IPS-18a (cell line): ENCODE measurements around the gene GOLPH3.
"Not testable (repeated sequence)": the region's sequence is repeated elsewhere in the genome, so short reads cannot be mapped to it uniquely, and the experiment has no call there.

ENCODE experiments used
- H3K27ac ChIP-seq: one replicate; pipeline ENCODE4 v1.5.1; 2013; ENCODE audit warnings: low read length
- H3K27me3 ChIP-seq: one replicate; pipeline ENCODE4 v1.6.1; 2013; ENCODE audit warnings: mild to moderate bottlenecking, low read length; ENCODE audit not compliant: control insufficient read depth, insufficient read depth
- H3K36me3 ChIP-seq: one replicate; pipeline ENCODE4 v1.6.1; 2013; ENCODE audit warnings: low read depth, low read length; ENCODE audit not compliant: control insufficient read depth
- H3K4me1 ChIP-seq: one replicate; pipeline ENCODE4 v1.6.1; 2013; ENCODE audit warnings: low read depth, low read length; ENCODE audit not compliant: control insufficient read depth
- H3K4me3 ChIP-seq: one replicate; pipeline ENCODE4 v1.5.1; 2013; ENCODE audit warnings: low read length
- H3K9ac ChIP-seq: one replicate; pipeline ENCODE4 v1.6.1; 2013; ENCODE audit warnings: mild to moderate bottlenecking, low read length, moderate library complexity
- H3K9me3 ChIP-seq: one replicate; pipeline ENCODE4 v1.6.1; 2013; ENCODE audit warnings: low read depth, low read length; ENCODE audit not compliant: control insufficient read depth

The GOLPH3 gene

GRCh38 chr5:32197032-32197431, 22.9 kb upstream of the GOLPH3 start:
- no peaks in the 10 kb centered on the region for H3K36me3 ChIP-seq
- no peak overlapping the region for H3K4me3 ChIP-seq
- no peak overlapping the region for H3K9ac ChIP-seq
- no peaks in the 10 kb centered on the region for H3K27me3 ChIP-seq
- no peak overlapping the region for H3K27ac ChIP-seq
- no peaks in the 10 kb centered on the region for H3K4me1 ChIP-seq
- no peaks in the 10 kb centered on the region for H3K9me3 ChIP-seq

- H3K36me3 ChIP-seq: no peaks in the 10 kb centered on the region
- H3K9me3 ChIP-seq: no peaks in the 10 kb centered on the region
- H3K27me3 ChIP-seq: no peaks in the 10 kb centered on the region
- no peak overlapping the region for H3K9ac ChIP-seq
- no peaks in the 10 kb centered on the region for H3K4me1 ChIP-seq
- H3K4me3 ChIP-seq: no peak overlapping the region
- no peak overlapping the region for H3K27ac ChIP-seq
Observed at GRCh38 chr5:32195265-32195664, 21.1 kb upstream of the GOLPH3 start.

GRCh38 chr5:32193591-32193990, 19.5 kb upstream of the GOLPH3 start:
- Histone ChIP-seq H3K27me3 (no peaks in the 10 kb centered on the region), H3K36me3 (no peaks in the 10 kb centered on the region), H3K4me3 (no peak overlapping the region), H3K4me1 (no peaks in the 10 kb centered on the region), H3K9ac (no peak overlapping the region), H3K9me3 (no peaks in the 10 kb centered on the region), H3K27ac (no peak overlapping the region)

GRCh38 chr5:32190095-32190494, 16.0 kb upstream of the GOLPH3 start:
- Histone ChIP-seq H3K27ac (no peak overlapping the region), H3K9me3 (peaks cover 5% of the 10 kb centered on the region), H3K27me3 (no peaks in the 10 kb centered on the region), H3K9ac (no peak overlapping the region), H3K4me3 (no peak overlapping the region), H3K36me3 (no peaks in the 10 kb centered on the region), H3K4me1 (no peaks in the 10 kb centered on the region)

- no peaks in the 10 kb centered on the region for H3K27me3 ChIP-seq
- H3K9ac ChIP-seq: no peak overlapping the region
- no peaks in the 10 kb centered on the region for H3K36me3 ChIP-seq
- H3K4me1 ChIP-seq: no peaks in the 10 kb centered on the region
- H3K9me3 ChIP-seq: peaks cover 5% of the 10 kb centered on the region
- no peak overlapping the region for H3K27ac ChIP-seq
- H3K4me3 ChIP-seq: no peak overlapping the region
Observed at GRCh38 chr5:32187675-32188074, 13.6 kb upstream of the GOLPH3 start.

- H3K4me3 ChIP-seq: no peak overlapping the region
- H3K27ac ChIP-seq: no peak overlapping the region
- no peaks in the 10 kb centered on the region for H3K27me3 ChIP-seq
- H3K9ac ChIP-seq: no peak overlapping the region
- H3K4me1 ChIP-seq: no peaks in the 10 kb centered on the region
- H3K9me3 ChIP-seq: peaks cover 2% of the 10 kb centered on the region
- H3K36me3 ChIP-seq: no peaks in the 10 kb centered on the region
Observed at GRCh38 chr5:32182463-32183063, 8.4 kb upstream of the GOLPH3 start.

- H3K9me3 ChIP-seq: no peaks in the 10 kb centered on the region
- peaks cover 26% of the 10 kb centered on the region for H3K36me3 ChIP-seq
- peak overlapping the region; percentile 93 for H3K9ac ChIP-seq
- H3K4me3 ChIP-seq: peak overlapping the region; percentile 98
- H3K27me3 ChIP-seq: no peaks in the 10 kb centered on the region
- peaks cover 3% of the 10 kb centered on the region for H3K4me1 ChIP-seq
- H3K27ac ChIP-seq: peak overlapping the region; percentile 89
Observed at GRCh38 chr5:32173267-32174010, 680 bp downstream of the GOLPH3 start.

GRCh38 chr5:32172923-32173266, 1.2 kb downstream of the GOLPH3 start:
- H3K4me3 ChIP-seq: peak overlapping the region; percentile 98
- H3K36me3 ChIP-seq: peaks cover 29% of the 10 kb centered on the region
- peak overlapping the region; percentile 77 for H3K27ac ChIP-seq
- no peaks in the 10 kb centered on the region for H3K27me3 ChIP-seq
- peaks cover 3% of the 10 kb centered on the region for H3K4me1 ChIP-seq
- H3K9me3 ChIP-seq: no peaks in the 10 kb centered on the region
- H3K9ac ChIP-seq: peak overlapping the region; percentile 93

- not testable (repeated sequence) for H3K9me3 ChIP-seq, H3K4me1 ChIP-seq, H3K27me3 ChIP-seq
- H3K27ac ChIP-seq: peak overlapping the region; percentile 77
- H3K4me3 ChIP-seq: peak overlapping the region; percentile 98
- H3K36me3 ChIP-seq: peaks cover 34% of the 10 kb centered on the region
- H3K9ac ChIP-seq: peak overlapping the region; percentile 93
Observed at GRCh38 chr5:32172186-32172911, 1.8 kb downstream of the GOLPH3 start.

- peaks cover 42% of the 10 kb centered on the region for H3K36me3 ChIP-seq
- no peak overlapping the region for H3K9ac ChIP-seq
- H3K4me1 ChIP-seq: peaks cover 3% of the 10 kb centered on the region
- H3K9me3 ChIP-seq: no peaks in the 10 kb centered on the region
- no peak overlapping the region for H3K4me3 ChIP-seq
- H3K27me3 ChIP-seq: no peaks in the 10 kb centered on the region
- H3K27ac ChIP-seq: no peak overlapping the region
Observed at GRCh38 chr5:32170303-32171151, 3.6 kb downstream of the GOLPH3 start.

GRCh38 chr5:32168460-32169033, 5.6 kb downstream of the GOLPH3 start:
- peaks cover 3% of the 10 kb centered on the region for H3K4me1 ChIP-seq
- H3K27ac ChIP-seq: no peak overlapping the region
- H3K4me3 ChIP-seq: no peak overlapping the region
- no peak overlapping the region for H3K9ac ChIP-seq
- peaks cover 42% of the 10 kb centered on the region for H3K36me3 ChIP-seq
- H3K9me3 ChIP-seq: no peaks in the 10 kb centered on the region
- no peaks in the 10 kb centered on the region for H3K27me3 ChIP-seq
